ENCODE results near the gene ABO.
"Not testable (repeated sequence)": the region's sequence is repeated elsewhere in the genome, so short reads cannot be mapped to it uniquely, and the experiment has no call there.

ABO gene

GRCh38 chr9:133274236-133275104 is 531 bp downstream of the ABO start:
- peaks cover 0 to 12% of the 10 kb centered on the region in 2 donors for H3K4me1 ChIP-seq (ENCODE audit: control insufficient read depth in 1 of 2, insufficient read depth in 2 of 2, low read length in 2 of 2)
- peaks cover 4% of the 10 kb centered on the region for H3K27me3 ChIP-seq (ENCODE audit: low read depth, low read length)
- H3K9me3 ChIP-seq (ENCODE audit: control insufficient read depth in 1 of 2, low read length in 2 of 2), result peaks cover 0 to 7% of the 10 kb centered on the region in 2 donors
- H3K27ac ChIP-seq (ENCODE audit: low read length), result peak overlapping the region; percentile 31
- no peaks in the 10 kb centered on the region for H3K36me3 ChIP-seq (ENCODE audit: control insufficient read depth in 1 of 2, insufficient read depth in 2 of 2, low read length in 2 of 2)
- H3K4me3 ChIP-seq (ENCODE audit: low read depth in 1 of 2, low read length in 2 of 2), result peak overlapping the region; percentile 37 to 58

GRCh38 chr9:133273819-133274218 is 1.2 kb downstream of the ABO start:
- peaks cover 0 to 12% of the 10 kb centered on the region in 2 donors for H3K4me1 ChIP-seq (ENCODE audit: control insufficient read depth in 1 of 2, insufficient read depth in 2 of 2, low read length in 2 of 2)
- H3K36me3 ChIP-seq (ENCODE audit: control insufficient read depth in 1 of 2, insufficient read depth in 2 of 2, low read length in 2 of 2), result no peaks in the 10 kb centered on the region
- H3K27me3 ChIP-seq (ENCODE audit: low read depth, low read length), result peaks cover 4% of the 10 kb centered on the region
- H3K27ac ChIP-seq (ENCODE audit: low read length), result peak overlapping the region; percentile 31
- peak overlapping the region in 1 of 2 donors; percentile 37 for H3K4me3 ChIP-seq (ENCODE audit: low read depth in 1 of 2, low read length in 2 of 2)
- H3K9me3 ChIP-seq (ENCODE audit: control insufficient read depth in 1 of 2, low read length in 2 of 2), result peaks cover 0 to 7% of the 10 kb centered on the region in 2 donors

GRCh38 chr9:133273098-133273497 is 1.9 kb downstream of the ABO start:
- Histone ChIP-seq H3K4me3 (ENCODE audit: low read depth in 1 of 2, low read length in 2 of 2) (no peak overlapping the region), H3K27ac (ENCODE audit: low read length) (no peak overlapping the region), H3K9me3 (ENCODE audit: control insufficient read depth in 1 of 2, low read length in 2 of 2) (peaks cover 0 to 3% of the 10 kb centered on the region in 2 donors), H3K27me3 (ENCODE audit: low read depth, low read length) (peaks cover 4% of the 10 kb centered on the region), H3K4me1 (ENCODE audit: control insufficient read depth in 1 of 2, insufficient read depth in 2 of 2, low read length in 2 of 2) (peaks cover 0 to 12% of the 10 kb centered on the region in 2 donors), H3K36me3 (ENCODE audit: control insufficient read depth in 1 of 2, insufficient read depth in 2 of 2, low read length in 2 of 2) (no peaks in the 10 kb centered on the region)

- Histone ChIP-seq H3K9me3 (ENCODE audit: control insufficient read depth in 1 of 2, low read length in 2 of 2) (no peaks in the 10 kb centered on the region), H3K36me3 (ENCODE audit: control insufficient read depth in 1 of 2, insufficient read depth in 2 of 2, low read length in 2 of 2) (no peaks in the 10 kb centered on the region), H3K4me1 (ENCODE audit: control insufficient read depth in 1 of 2, insufficient read depth in 2 of 2, low read length in 2 of 2) (peaks cover 0 to 3% of the 10 kb centered on the region in 2 donors), H3K27ac (ENCODE audit: low read length) (no peak overlapping the region), H3K4me3 (ENCODE audit: low read depth in 1 of 2, low read length in 2 of 2) (no peak overlapping the region), H3K27me3 (ENCODE audit: low read depth, low read length) (peaks cover 4% of the 10 kb centered on the region)
Observed at GRCh38 chr9:133269537-133270362, 5.3 kb downstream of the ABO start.

- H3K27me3 ChIP-seq (ENCODE audit: low read depth, low read length); H3K36me3 ChIP-seq (ENCODE audit: control insufficient read depth in 1 of 2, insufficient read depth in 2 of 2, low read length in 2 of 2); H3K4me1 ChIP-seq (ENCODE audit: control insufficient read depth in 1 of 2, insufficient read depth in 2 of 2, low read length in 2 of 2); H3K4me3 ChIP-seq (ENCODE audit: low read depth in 1 of 2, low read length in 2 of 2); H3K9me3 ChIP-seq (ENCODE audit: control insufficient read depth in 1 of 2, low read length in 2 of 2); H3K27ac ChIP-seq (ENCODE audit: low read length): not testable (repeated sequence)
Observed at GRCh38 chr9:133269136-133269535, 5.9 kb downstream of the ABO start.

GRCh38 chr9:133268335-133269056 is 6.5 kb downstream of the ABO start:
- no peaks in the 10 kb centered on the region for H3K9me3 ChIP-seq (ENCODE audit: control insufficient read depth in 1 of 2, low read length in 2 of 2)
- H3K27ac ChIP-seq (ENCODE audit: low read length), result no peak overlapping the region
- peaks cover 4% of the 10 kb centered on the region for H3K27me3 ChIP-seq (ENCODE audit: low read depth, low read length)
- H3K4me1 ChIP-seq (ENCODE audit: control insufficient read depth in 1 of 2, insufficient read depth in 2 of 2, low read length in 2 of 2), result no peaks in the 10 kb centered on the region
- no peak overlapping the region for H3K4me3 ChIP-seq (ENCODE audit: low read depth in 1 of 2, low read length in 2 of 2)
- H3K36me3 ChIP-seq (ENCODE audit: control insufficient read depth in 1 of 2, insufficient read depth in 2 of 2, low read length in 2 of 2), result no peaks in the 10 kb centered on the region

DNA sequence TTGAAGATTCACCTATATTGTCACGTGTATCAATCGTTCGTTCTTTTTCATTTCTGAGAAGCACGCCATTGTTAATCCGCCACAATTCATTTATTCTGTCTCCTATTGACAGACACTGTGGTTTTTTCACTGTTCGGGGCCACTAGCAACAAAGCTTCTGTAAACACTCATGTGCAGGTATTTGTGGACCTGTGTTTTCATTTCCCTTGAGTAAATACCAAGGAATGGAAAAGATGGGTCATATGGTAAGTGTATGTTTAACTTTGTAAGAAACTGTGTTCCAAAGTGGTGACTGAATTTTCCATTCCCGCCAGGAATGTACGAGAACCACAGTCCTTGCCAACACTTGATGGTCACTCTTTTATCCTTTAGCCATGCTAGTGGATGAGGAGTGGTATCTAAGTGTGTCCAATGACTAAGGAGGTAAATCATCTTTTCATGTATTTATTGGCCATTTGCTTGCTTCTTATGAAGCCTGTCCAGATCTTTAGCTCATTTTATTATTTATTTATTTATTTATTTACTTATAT is 10.7 kb downstream of the ABO start:
- Histone ChIP-seq H3K4me1 (ENCODE audit: control insufficient read depth in 1 of 2, insufficient read depth in 2 of 2, low read length in 2 of 2) (no peaks in the 10 kb centered on the region), H3K27me3 (ENCODE audit: low read depth, low read length) (no peaks in the 10 kb centered on the region), H3K9me3 (ENCODE audit: control insufficient read depth in 1 of 2, low read length in 2 of 2) (no peaks in the 10 kb centered on the region), H3K36me3 (ENCODE audit: control insufficient read depth in 1 of 2, insufficient read depth in 2 of 2, low read length in 2 of 2) (no peaks in the 10 kb centered on the region), H3K27ac (ENCODE audit: low read length) (no peak overlapping the region), H3K4me3 (ENCODE audit: low read depth in 1 of 2, low read length in 2 of 2) (no peak overlapping the region)

DNA sequence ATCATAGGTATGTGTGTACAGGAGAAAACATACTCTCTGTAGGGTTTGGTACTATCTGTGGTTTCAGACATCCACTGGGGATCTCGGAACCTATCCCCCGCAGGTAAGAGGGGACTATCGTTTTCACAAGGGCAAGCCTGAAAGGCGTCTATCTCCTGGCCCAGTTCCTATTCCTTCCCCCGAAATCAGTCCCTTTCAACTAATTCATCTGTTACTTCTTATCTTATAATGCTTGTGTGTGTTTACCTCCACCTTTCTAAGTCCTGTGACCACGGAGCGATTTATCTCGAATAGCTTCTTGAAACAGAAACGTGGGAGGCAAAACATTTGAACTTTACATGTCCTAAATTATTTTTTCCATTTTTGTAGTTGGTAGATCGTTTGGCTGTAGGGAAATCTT is 11.4 kb downstream of the ABO start:
- Histone ChIP-seq H3K36me3 (ENCODE audit: control insufficient read depth in 1 of 2, insufficient read depth in 2 of 2, low read length in 2 of 2) (no peaks in the 10 kb centered on the region), H3K4me1 (ENCODE audit: control insufficient read depth in 1 of 2, insufficient read depth in 2 of 2, low read length in 2 of 2) (no peaks in the 10 kb centered on the region), H3K4me3 (ENCODE audit: low read depth in 1 of 2, low read length in 2 of 2) (no peak overlapping the region), H3K9me3 (ENCODE audit: control insufficient read depth in 1 of 2, low read length in 2 of 2) (no peaks in the 10 kb centered on the region), H3K27ac (ENCODE audit: low read length) (no peak overlapping the region), H3K27me3 (ENCODE audit: low read depth, low read length) (no peaks in the 10 kb centered on the region)

DNA sequence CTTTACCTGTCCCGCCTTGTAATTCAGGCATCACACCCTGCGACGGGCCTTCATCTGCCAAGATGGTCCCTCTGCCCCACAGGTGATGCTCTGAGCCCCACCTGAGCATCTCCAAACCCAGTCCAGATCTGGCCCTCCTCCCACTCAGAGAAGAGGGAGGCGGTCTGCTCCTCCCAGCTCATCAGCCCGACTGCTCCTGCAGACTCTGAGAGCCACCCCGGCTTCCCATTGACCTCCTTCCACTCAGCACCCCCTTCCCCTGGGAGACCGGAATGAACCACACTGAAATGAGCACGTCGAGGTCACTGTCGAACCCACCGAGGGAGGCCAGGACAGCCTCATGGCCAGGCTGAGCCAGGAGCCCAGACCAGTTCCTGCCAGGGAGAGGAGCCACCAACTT is 12.8 kb downstream of the ABO start:
- Histone ChIP-seq H3K4me3 (ENCODE audit: low read depth in 1 of 2, low read length in 2 of 2) (no peak overlapping the region), H3K9me3 (ENCODE audit: control insufficient read depth in 1 of 2, low read length in 2 of 2) (no peaks in the 10 kb centered on the region), H3K36me3 (ENCODE audit: control insufficient read depth in 1 of 2, insufficient read depth in 2 of 2, low read length in 2 of 2) (no peaks in the 10 kb centered on the region), H3K27ac (ENCODE audit: low read length) (no peak overlapping the region), H3K4me1 (ENCODE audit: control insufficient read depth in 1 of 2, insufficient read depth in 2 of 2, low read length in 2 of 2) (no peaks in the 10 kb centered on the region), H3K27me3 (ENCODE audit: low read depth, low read length) (no peaks in the 10 kb centered on the region)

GRCh38 chr9:133261753-133262120 is 13.3 kb downstream of the ABO start:
- H3K4me1 ChIP-seq (ENCODE audit: control insufficient read depth in 1 of 2, insufficient read depth in 2 of 2, low read length in 2 of 2), result no peaks in the 10 kb centered on the region
- no peak overlapping the region for H3K27ac ChIP-seq (ENCODE audit: low read length)
- no peaks in the 10 kb centered on the region for H3K27me3 ChIP-seq (ENCODE audit: low read depth, low read length)
- H3K9me3 ChIP-seq (ENCODE audit: control insufficient read depth in 1 of 2, low read length in 2 of 2), result no peaks in the 10 kb centered on the region
- no peak overlapping the region for H3K4me3 ChIP-seq (ENCODE audit: low read depth in 1 of 2, low read length in 2 of 2)
- no peaks in the 10 kb centered on the region for H3K36me3 ChIP-seq (ENCODE audit: control insufficient read depth in 1 of 2, insufficient read depth in 2 of 2, low read length in 2 of 2)
